Tibial artery (tissue), 4 donors: Measurements from ENCODE around the gene SCCPDH.

Experiments used
- DNase-seq, 2 donors: peaks; one replicate each; pipeline ENCODE4 v3.0.0-alpha.2; 2019
- H3K27ac ChIP-seq, 2 donors: fragments of 200-600 bp; sonication (generic) in 1 of 2; 1 replicate in 1 of 2; 2 replicates in 1 of 2; pipeline ENCODE4 v1.5.1; 2018 to 2019; ENCODE audit warnings: mild to moderate bottlenecking in 1 of 2
- H3K27me3 ChIP-seq, 2 donors: fragments of 200-600 bp; sonication (generic) in 1 of 2; one replicate each; pipeline versions ENCODE4 v1.5.1 to v1.6.0; 2016 to 2019
- H3K36me3 ChIP-seq, 3 donors: fragments of 200-600 bp; sonication (generic) in 2 of 3; one replicate each; pipeline ENCODE4 v1.5.1; 2016 to 2019; ENCODE audit warnings: mild to moderate bottlenecking in 2 of 3
- H3K4me1 ChIP-seq, 4 donors: fragments of 200-600 bp; sonication (generic) in 2 of 4; 1 replicate in 3 of 4; 2 replicates in 1 of 4; pipeline ENCODE4 v1.5.1; 2016 to 2019
- H3K4me3 ChIP-seq, 2 donors: fragments of 200-600 bp; sonication (generic) in 1 of 2; 1 replicate in 1 of 2; 2 replicates in 1 of 2; pipeline ENCODE4 v1.5.1; 2018 to 2019; ENCODE audit warnings: mild to moderate bottlenecking in 2 of 2
- H3K9me3 ChIP-seq, 3 donors: fragments of 200-600 bp; sonication (generic) in 1 of 3; one replicate each; pipeline ENCODE4 v1.5.1; 2016 to 2019
- CTCF ChIP-seq, 2 experiments: fragments of 200-600 bp in 1 of 2; fragments of 450-650 bp in 1 of 2; IDR thresholded peaks; one replicate each; pipeline ENCODE4 v1.5.1; 2017 to 2019; ENCODE audit warnings: antibody characterized with exemption in 2 of 2, mild to moderate bottlenecking in 1 of 2, moderate library complexity in 1 of 2
- intact Hi-C: fragments of 100-400 bp; cut with DNase I; formaldehyde crosslinking; loops from one replicate; pipeline ENCODE4 v1.15.0; 2023; ENCODE audit warnings: low total_unique reads

SCCPDH gene

DNA sequence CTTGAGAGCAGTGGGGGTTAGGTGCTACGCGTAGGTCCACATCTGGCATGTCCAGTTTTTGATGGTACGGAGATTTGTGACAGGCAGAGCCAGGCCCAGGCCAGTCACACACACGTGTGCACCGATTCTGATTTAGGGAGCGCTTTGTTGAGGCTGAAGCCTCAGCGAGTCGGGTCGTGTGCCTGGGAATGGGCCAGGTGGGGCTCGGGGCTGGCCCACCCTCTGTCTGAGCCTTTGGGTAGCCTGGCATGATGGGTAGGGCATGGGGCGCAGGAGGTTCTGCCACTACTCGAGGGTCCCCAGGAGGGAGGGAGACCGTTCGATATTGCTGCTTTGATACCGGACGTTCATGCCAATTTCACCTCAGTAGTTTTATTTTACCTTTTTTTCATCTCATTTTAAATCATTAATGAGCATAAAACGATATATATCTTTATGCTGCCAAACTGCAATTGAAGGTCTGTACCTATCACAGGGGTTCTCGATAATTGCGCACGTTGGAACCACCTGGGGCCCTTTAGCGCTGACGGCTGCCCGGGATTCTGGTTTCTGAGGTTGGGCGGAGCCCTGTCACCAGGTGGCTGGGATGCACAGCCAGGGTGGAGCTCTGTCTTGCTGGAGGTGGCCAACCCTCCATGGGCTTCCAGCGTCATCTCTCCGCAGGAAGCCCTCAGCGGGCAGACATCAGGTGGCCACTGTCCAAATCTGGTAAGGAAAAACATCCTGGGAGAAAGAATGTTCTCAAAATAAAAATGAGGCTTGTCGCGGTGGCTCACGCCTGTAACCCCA lies 71.9 kb downstream of the SCCPDH start:
- H3K36me3 ChIP-seq = no peaks in the 10 kb centered on the region
- TF ChIP-seq CTCF (IDR thresholded peaks at IDR 0.05) = no peak
- peak in 1 of 2 donors; percentile 43 for DNase-seq
- no peak overlapping the region for H3K27ac ChIP-seq
- no peak overlapping the region for H3K4me3 ChIP-seq
- H3K9me3 ChIP-seq = no peaks in the 10 kb centered on the region
- intact Hi-C loops = no loop called here
- H3K4me1 ChIP-seq = no peaks in the 10 kb centered on the region
- peaks cover 0 to 53% of the 10 kb centered on the region in 2 donors for H3K27me3 ChIP-seq

DNA sequence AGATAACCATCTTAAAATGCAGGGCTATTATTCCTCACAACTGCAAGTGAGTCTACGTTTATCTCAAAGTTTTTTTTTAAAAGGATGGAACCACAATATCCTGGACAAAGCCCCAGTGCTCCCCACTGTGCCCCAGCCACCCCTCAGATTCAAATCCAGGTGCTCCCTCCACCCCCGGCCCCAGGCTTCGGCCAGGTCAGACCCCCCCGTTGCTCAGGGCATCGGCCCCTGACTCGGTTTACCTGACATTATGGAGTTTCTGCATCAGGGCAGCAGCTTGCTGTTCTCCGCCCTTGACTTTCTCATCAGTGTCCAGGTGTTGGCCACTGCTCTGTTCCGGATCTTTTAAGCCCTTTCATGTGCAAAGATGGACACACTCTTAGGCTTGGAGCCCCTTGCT lies 72.9 kb downstream of the SCCPDH start:
- no peak overlapping the region for H3K27ac ChIP-seq

GRCh38 chr1:246797597-246797996 lies 73.4 kb downstream of the SCCPDH start:
- Histone ChIP-seq H3K9me3 (no peaks in the 10 kb centered on the region), H3K4me3 (no peak overlapping the region), H3K4me1 (no peaks in the 10 kb centered on the region), H3K36me3 (no peaks in the 10 kb centered on the region), H3K27ac (no peak overlapping the region), H3K27me3 (peaks cover 0 to 40% of the 10 kb centered on the region in 2 donors)
- peak in 1 of 2 donors; percentile 38 for DNase-seq
- intact Hi-C loops = no loop called here
- no peak for TF ChIP-seq CTCF (IDR thresholded peaks at IDR 0.05)

More for the DNA sequence above, 72.9 kb downstream of the SCCPDH start:
- no peaks in the 10 kb centered on the region for H3K9me3 ChIP-seq
- DNase-seq = peak in 1 of 2 donors; percentile 39
- TF ChIP-seq CTCF (IDR thresholded peaks at IDR 0.05) = no peak
- H3K36me3 ChIP-seq = no peaks in the 10 kb centered on the region
- H3K4me3 ChIP-seq = no peak overlapping the region
- intact Hi-C loops = no loop called here
- peaks cover 0 to 43% of the 10 kb centered on the region in 2 donors for H3K27me3 ChIP-seq
- H3K4me1 ChIP-seq = no peaks in the 10 kb centered on the region

GRCh38 chr1:246798107-246798506 lies 73.9 kb downstream of the SCCPDH start:
- Histone ChIP-seq H3K4me3 (no peak overlapping the region), H3K9me3 (peaks cover 0 to 4% (median 0%) of the 10 kb centered on the region in 3 donors), H3K4me1 (no peaks in the 10 kb centered on the region), H3K36me3 (no peaks in the 10 kb centered on the region), H3K27me3 (peaks cover 0 to 35% of the 10 kb centered on the region in 2 donors), H3K27ac (no peak overlapping the region)
- no peak for DNase-seq
- no peak for TF ChIP-seq CTCF (IDR thresholded peaks at IDR 0.05)
- intact Hi-C loops = no loop called here

DNA sequence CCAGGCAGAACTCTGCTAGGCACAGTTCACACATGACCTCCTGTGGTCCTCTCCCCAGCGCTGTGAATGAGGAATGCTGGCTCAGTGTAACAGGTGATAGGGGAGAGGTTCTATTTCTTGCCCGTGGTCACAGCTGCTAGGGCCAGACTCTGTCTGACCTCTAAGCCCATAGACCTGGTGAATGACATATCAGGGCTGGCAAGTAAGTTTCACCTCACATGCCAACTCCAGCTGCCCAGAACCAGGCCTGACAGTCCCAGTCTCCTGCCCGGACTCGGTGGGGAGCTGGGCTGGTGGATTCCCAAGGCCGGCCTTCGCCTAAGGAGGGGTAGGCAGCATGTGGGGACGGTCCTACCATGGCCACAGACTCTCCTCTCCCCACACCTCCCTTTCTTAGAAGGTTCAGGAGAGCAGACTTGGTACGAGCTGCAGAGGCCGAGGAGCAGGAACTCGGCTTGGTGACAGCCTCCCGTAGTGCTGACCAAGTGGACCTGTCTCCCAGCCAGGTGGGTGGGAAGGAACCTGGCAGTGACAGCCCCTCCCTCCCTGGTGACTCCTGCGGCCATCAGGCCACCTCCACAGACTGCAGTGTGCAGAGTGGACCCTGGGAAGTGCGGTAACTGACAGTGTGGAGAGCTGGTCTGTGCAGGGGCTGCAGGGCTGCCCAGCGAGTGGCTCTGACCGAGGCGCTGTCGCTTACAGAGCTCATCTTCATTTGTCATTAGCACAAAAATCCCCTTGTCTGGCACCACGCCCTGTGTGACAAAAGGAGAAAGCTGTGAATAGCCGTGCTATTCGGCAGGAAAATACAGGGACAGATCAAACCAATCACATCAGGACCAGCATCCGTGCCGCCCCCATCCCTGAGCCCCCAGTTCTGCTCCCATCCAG lies 74.6 kb downstream of the SCCPDH start:
- TF ChIP-seq CTCF (IDR thresholded peaks at IDR 0.05) = no peak
- peak in 1 of 2 donors; percentile 48 for DNase-seq
- Histone ChIP-seq H3K27ac (no peak overlapping the region), H3K27me3 (peaks cover 0 to 31% of the 10 kb centered on the region in 2 donors), H3K4me1 (no peaks in the 10 kb centered on the region), H3K4me3 (no peak overlapping the region), H3K36me3 (no peaks in the 10 kb centered on the region), H3K9me3 (peaks cover 0 to 7% (median 0%) of the 10 kb centered on the region in 3 donors)
- intact Hi-C loops = no loop called here
